ENCODE data around the gene ZNF398. TPM values are rescaled to one million over a fixed set of nuclear protein-coding genes. Genes with fewer than 3 reads are reported as not detected.

The ZNF398 gene
- total and polyA plus RNA-seq, 10 of the 15 experiments (the other 5 are each of a cell fraction or from before 2014, with no cell fraction given), result 2.3 to 15.3 (median 10.0) TPM

DNA sequence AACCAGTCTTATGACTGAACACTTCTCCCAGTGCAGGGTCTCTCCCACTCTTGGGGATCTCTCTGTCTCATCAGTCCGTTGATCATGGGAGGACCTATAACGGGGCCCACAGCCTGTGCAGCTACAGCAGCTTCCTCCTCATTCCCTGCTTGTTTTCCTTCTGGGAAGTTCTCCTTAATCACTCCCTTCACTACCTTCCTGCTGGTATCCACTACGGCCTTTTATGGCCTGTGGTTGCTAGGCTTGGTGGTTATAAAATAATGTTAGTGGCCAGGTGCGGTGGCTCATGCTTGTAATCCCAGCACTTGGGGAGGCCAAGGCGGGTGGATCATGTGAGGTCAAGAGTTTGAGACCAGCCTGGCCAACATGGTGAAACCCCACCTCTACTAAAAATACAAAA lies 44.6 kb downstream of the ZNF398 start:
- no peak overlapping the region for H3K4me3 ChIP-seq
- in situ Hi-C loops (cut with MboI) (no loop called here), intact Hi-C loops (cut with micrococcal nuclease; ENCODE audit: unreplicated experiment) (no loop called here)
- H3K79me2 ChIP-seq (ENCODE audit: control insufficient read depth, insufficient read depth, low read length), result peaks cover 20% of the 10 kb centered on the region
- ChIA-PET CTCF (no interaction called here), SMC1A (ENCODE audit: uncharacterized antibody, unreplicated experiment) (no interaction called here), POLR2A (interaction anchor here (0.7 kb wide), 1 partner anchor 27 kb away, joined by 8 read pairs; no protein-coding TSS in a partner anchor), RAD21 (ENCODE audit: unreplicated experiment) (interaction anchor here (0.7 kb wide), 1 partner anchor 119 kb away, joined by 4 read pairs; no protein-coding TSS in a partner anchor)
- H3K27ac ChIP-seq (ENCODE audit: control insufficient read depth, insufficient read depth), result no peak overlapping the region
- 67% methylated on average over 5 of the region's 5 CpGs for WGBS (ENCODE audit: insufficient coverage, insufficient replicate concordance, low lambda C conversion rate, missing lambda C conversion rate)
- H3K36me3 ChIP-seq (ENCODE audit: control insufficient read depth in 2 of 2, insufficient read depth in 2 of 2, low read length in 1 of 2), result no peaks in the 10 kb centered on the region
- H3K4me2 ChIP-seq (ENCODE audit: control insufficient read depth, insufficient read depth), result peak overlapping the region; percentile 2; the same call in 1 of the 2 replicates
- no peaks in the 10 kb centered on the region for H3K9me3 ChIP-seq (replicated peaks; ENCODE audit: control insufficient read depth, insufficient read depth, low read length)
- no peak overlapping the region for H3K9ac ChIP-seq (ENCODE audit: control insufficient read depth, insufficient read depth, low read length)
- H3K27me3 ChIP-seq (replicated peaks in 1 of 2; ENCODE audit: control insufficient read depth in 2 of 2, insufficient read depth in 2 of 2, low read length in 1 of 2), result no peaks in the 10 kb centered on the region
- no peak for ATAC-seq
- no peaks in the 10 kb centered on the region for H4K20me1 ChIP-seq (ENCODE audit: control insufficient read depth, insufficient read depth)
- no peak for DNase-seq (ENCODE audit: low read depth, low spot score)
- TF ChIP-seq IRF3 (IDR thresholded peaks at IDR 0.05), result no peak
- no peak for TF ChIP-seq CREM (IDR thresholded peaks at IDR 0.05; ENCODE audit: low read depth)
- TF ChIP-seq KLF5 (IDR thresholded peaks at IDR 0.05; ENCODE audit: partially characterized antibody), result no peak
- TF ChIP-seq NFYB (IDR thresholded peaks at IDR 0.05; ENCODE audit: insufficient read depth, low read depth, low read length), result no peak
- TF ChIP-seq TCF12 (IDR thresholded peaks at IDR 0.05; ENCODE audit: low read depth, low read length), result no peak
- no peak for TF ChIP-seq EED (IDR thresholded peaks at IDR 0.05; ENCODE audit: low read depth)
- no peak for TF ChIP-seq FOS (IDR thresholded peaks at IDR 0.05; ENCODE audit: borderline replicate concordance, extremely low read depth, insufficient read length)
- no peak for TF ChIP-seq CEBPB (IDR thresholded peaks at IDR 0.05; ENCODE audit: borderline replicate concordance in 1 of 2, low read depth in 2 of 2, low read length in 2 of 2)
- TF ChIP-seq BCL3 (IDR thresholded peaks at IDR 0.05; ENCODE audit: borderline replicate concordance, insufficient read depth, low read depth, low read length, poor library complexity, severe bottlenecking), result no peak
- TF ChIP-seq MEF2B (IDR thresholded peaks at IDR 0.05; ENCODE audit: partially characterized antibody, poor library complexity, severe bottlenecking), result no peak
- TF ChIP-seq ZBED1 (IDR thresholded peaks at IDR 0.05; ENCODE audit: borderline replicate concordance), result no peak
- 0 out of 2 replicates have a peak, but pooled peaks cover 3% of the 10 kb centered on the region for H3K4me1 ChIP-seq (ENCODE audit: control insufficient read depth, insufficient read depth, low read length)
- no TSS peak for BruUV-seq (replicated peaks)
- FAIRE-seq, result no peak
- no peak overlapping the region for H2AFZ ChIP-seq (ENCODE audit: control insufficient read depth, low read depth, low read length)
